Measurements from ENCODE around the gene PROKR2.

The PROKR2 gene

GRCh38 chr20:5282561-5282960 is 34.2 kb downstream of the PROKR2 start:
- no peak for DNase-seq (ENCODE audit: low read depth)

GRCh38 chr20:5279661-5280060 is 37.1 kb downstream of the PROKR2 start:
- no peak for DNase-seq (ENCODE audit: low read depth)

GRCh38 chr20:5272268-5272667 is 44.5 kb downstream of the PROKR2 start:
- DNase-seq (ENCODE audit: low read depth) = no peak

GRCh38 chr20:5270603-5271002 is 46.2 kb downstream of the PROKR2 start:
- no peak for DNase-seq (ENCODE audit: low read depth)

GRCh38 chr20:5268449-5268848 is 48.3 kb downstream of the PROKR2 start:
- no peak for DNase-seq (ENCODE audit: low read depth)

GRCh38 chr20:5267092-5267491 is 49.7 kb downstream of the PROKR2 start:
- no peak for DNase-seq (ENCODE audit: low read depth)
